Peyer's patch (tissue), 4 donors: ENCODE results near the gene LRRK1. TPM values are rescaled to one million over a fixed set of nuclear protein-coding genes. Genes with fewer than 3 reads are reported as not detected.

Experiments
- DNase-seq, 3 donors: peaks; one replicate each; pipeline ENCODE4 v3.0.0-alpha.2; 2017 to 2019
- H3K27ac ChIP-seq, 4 donors: fragments of 200-600 bp; sonication (generic); one replicate each; pipeline ENCODE4 v1.5.1; 2016 to 2019
- H3K27me3 ChIP-seq, 2 donors: fragments of 200-600 bp; sonication (generic); one replicate each; pipeline ENCODE4 v1.5.1; 2019
- H3K36me3 ChIP-seq, 3 donors: fragments of 200-600 bp; sonication (generic); one replicate each; pipeline ENCODE4 v1.5.1; 2016 to 2019
- H3K4me1 ChIP-seq, 4 donors: fragments of 200-600 bp; sonication (generic); one replicate each; pipeline ENCODE4 v1.5.1; 2016 to 2019
- H3K4me3 ChIP-seq, 4 donors: fragments of 200-600 bp; sonication (generic); 1 replicate in 3 of 4; 2 replicates in 1 of 4; pipeline ENCODE4 v1.5.1; 2016 to 2019; ENCODE audit warnings: mild to moderate bottlenecking in 1 of 4
- H3K9me3 ChIP-seq, 4 donors: fragments of 200-600 bp; sonication (generic); one replicate each; pipeline ENCODE4 v1.5.1; 2016 to 2019; ENCODE audit warnings: mild to moderate bottlenecking in 1 of 4
- POLR2A ChIP-seq, 2 donors: fragments of 450-650 bp; IDR thresholded peaks; one replicate each; pipeline ENCODE4 v1.5.1; 2017; ENCODE audit warnings: antibody characterized with exemption in 2 of 2, mild to moderate bottlenecking in 2 of 2, moderate library complexity in 2 of 2
- total RNA-seq, 4 donors: library from RNA; depleted of rRNA; stranded (reverse); fragments of >200 nt; gene quantifications; one replicate each; pipeline ENCODE4 v1.1.0, GENCODE V29; 2016
- TF ChIP-seq, protein P1 (sequence below), 6 experiments: fragments of 450-650 bp in 4 of 6; fragments of 200-600 bp in 2 of 6; sonication (generic) in 1 of 6; IDR thresholded peaks; one replicate each; pipeline ENCODE4 v1.5.1; 2017 to 2019; ENCODE audit warnings: antibody characterized with exemption in 6 of 6, mild to moderate bottlenecking in 3 of 6, moderate library complexity in 1 of 6

LRRK1 gene
- total RNA-seq, 4 donors from 2014 or later, result 49.2 to 66.0 (median 55.5) TPM

DNA sequence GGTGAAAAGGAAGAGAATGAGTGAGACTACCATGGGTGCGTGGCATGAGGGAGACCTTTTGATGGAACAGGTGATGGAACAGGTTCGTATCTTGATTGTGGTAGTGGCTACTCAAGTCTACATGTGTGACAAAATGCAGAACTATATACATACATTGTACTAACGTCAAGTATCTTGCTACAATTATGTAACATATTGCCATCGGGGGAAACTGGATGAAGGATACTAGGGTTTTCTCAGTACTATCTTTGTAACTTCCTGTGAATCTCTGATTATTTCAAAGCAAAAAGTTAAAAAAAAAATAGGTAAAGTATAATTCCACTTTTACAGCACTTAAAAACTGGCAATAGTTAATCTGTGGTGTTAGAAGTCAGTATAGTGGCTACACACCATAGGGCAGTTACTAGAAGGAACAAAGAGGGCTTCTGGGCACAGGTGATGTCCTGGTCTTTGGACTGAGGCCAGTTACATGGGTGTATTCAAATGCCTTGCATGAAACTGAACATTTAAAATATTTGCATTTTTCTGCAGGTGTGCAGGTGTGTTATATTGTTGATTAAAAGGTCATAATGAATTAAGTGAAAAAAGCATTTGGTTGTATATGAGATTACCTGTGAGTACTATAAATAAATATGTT, 61.4 kb downstream of the LRRK1 start:
- H3K27ac ChIP-seq, result no peak overlapping the region
- no peak for DNase-seq
- TF ChIP-seq POLR2A (IDR thresholded peaks at IDR 0.05), result no peak
- TF ChIP-seq, protein P1, sequence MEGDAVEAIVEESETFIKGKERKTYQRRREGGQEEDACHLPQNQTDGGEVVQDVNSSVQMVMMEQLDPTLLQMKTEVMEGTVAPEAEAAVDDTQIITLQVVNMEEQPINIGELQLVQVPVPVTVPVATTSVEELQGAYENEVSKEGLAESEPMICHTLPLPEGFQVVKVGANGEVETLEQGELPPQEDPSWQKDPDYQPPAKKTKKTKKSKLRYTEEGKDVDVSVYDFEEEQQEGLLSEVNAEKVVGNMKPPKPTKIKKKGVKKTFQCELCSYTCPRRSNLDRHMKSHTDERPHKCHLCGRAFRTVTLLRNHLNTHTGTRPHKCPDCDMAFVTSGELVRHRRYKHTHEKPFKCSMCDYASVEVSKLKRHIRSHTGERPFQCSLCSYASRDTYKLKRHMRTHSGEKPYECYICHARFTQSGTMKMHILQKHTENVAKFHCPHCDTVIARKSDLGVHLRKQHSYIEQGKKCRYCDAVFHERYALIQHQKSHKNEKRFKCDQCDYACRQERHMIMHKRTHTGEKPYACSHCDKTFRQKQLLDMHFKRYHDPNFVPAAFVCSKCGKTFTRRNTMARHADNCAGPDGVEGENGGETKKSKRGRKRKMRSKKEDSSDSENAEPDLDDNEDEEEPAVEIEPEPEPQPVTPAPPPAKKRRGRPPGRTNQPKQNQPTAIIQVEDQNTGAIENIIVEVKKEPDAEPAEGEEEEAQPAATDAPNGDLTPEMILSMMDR (IDR thresholded peaks at IDR 0.05), result no peak
- H3K27me3 ChIP-seq, result no peaks in the 10 kb centered on the region
- no peak overlapping the region for H3K4me3 ChIP-seq
- no peaks in the 10 kb centered on the region for H3K9me3 ChIP-seq
- H3K4me1 ChIP-seq, result peaks cover 0 to 2% (median 0%) of the 10 kb centered on the region in 4 donors
- H3K36me3 ChIP-seq, result no peaks in the 10 kb centered on the region

DNA sequence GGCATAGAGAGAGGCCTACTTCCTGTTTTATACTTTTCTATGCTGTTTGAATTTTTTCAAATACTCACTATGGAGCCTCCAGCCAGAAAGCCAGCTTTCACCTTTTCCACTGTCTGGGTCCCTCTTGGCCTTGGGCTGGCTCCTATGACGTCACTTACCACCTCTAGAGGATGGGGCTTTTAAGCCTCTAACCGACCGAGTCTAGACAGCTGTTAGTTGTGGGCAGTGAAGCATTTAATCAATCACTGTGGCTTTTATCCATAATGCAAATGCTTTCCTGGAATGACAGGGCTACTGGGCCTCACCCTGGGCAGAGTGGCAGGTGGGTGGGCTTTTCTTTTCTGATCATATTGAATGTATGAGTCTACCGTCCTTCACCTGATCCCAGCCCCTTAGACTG, 61.9 kb downstream of the LRRK1 start:
- H3K9me3 ChIP-seq, result no peaks in the 10 kb centered on the region
- H3K27ac ChIP-seq, result no peak overlapping the region
- peaks cover 0 to 6% (median 0%) of the 10 kb centered on the region in 4 donors for H3K4me1 ChIP-seq
- H3K27me3 ChIP-seq, result no peaks in the 10 kb centered on the region
- no peak overlapping the region for H3K4me3 ChIP-seq
- no peaks in the 10 kb centered on the region for H3K36me3 ChIP-seq
- no peak for DNase-seq
- TF ChIP-seq, protein P1 (IDR thresholded peaks at IDR 0.05), result no peak
- TF ChIP-seq POLR2A (IDR thresholded peaks at IDR 0.05), result no peak

DNA sequence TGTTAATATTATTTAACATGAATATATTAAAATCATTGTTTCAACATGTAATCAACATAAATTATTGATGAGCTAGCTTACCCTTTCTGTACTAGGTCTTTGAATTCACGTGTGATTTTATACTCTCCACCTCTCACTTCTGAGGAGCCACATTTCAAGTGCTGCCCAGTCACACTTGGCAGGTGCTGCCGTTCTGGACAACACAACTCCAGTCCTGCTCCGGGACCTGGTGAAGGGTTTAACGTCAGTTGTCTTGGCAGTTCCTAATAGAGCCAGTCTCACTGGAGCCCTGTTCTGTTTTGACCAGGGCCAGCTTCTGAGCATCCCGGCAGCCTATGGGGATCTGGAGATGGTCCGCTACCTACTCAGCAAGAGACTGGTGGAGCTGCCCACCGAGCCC, 64.1 kb downstream of the LRRK1 start:
- TF ChIP-seq, protein P1 (IDR thresholded peaks at IDR 0.05), result no peak
- no peak for TF ChIP-seq POLR2A (IDR thresholded peaks at IDR 0.05)
- H3K27me3 ChIP-seq, result no peaks in the 10 kb centered on the region

DNA sequence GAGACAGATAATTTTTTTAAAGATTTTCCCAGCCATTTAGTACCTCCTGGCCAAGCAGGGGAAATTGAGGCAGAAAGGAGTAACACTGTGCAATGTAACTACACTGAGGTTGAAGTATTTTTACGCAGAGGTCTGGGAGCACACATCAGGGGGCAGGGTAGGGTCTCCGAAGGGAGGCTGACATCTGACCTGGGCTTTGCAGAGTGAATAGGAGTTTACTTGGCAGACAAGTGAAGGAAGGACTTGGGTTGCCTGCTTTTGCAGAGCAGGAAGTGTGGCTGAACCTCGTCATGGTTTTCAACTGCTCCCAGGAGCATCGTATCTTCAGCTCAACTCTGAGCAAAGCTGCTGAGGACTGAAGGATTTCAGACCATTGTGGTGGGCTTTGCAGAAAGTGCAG, 66.2 kb downstream of the LRRK1 start:
- H3K4me3 ChIP-seq, result no peak overlapping the region
- H3K27ac ChIP-seq, result peak overlapping the region in 2 of 4 donors; percentile 79
- no peaks in the 10 kb centered on the region for H3K36me3 ChIP-seq
- no peaks in the 10 kb centered on the region for H3K9me3 ChIP-seq
- TF ChIP-seq POLR2A (IDR thresholded peaks at IDR 0.05), result no peak
- TF ChIP-seq, protein P1 (IDR thresholded peaks at IDR 0.05), result no peak
- H3K27me3 ChIP-seq, result no peaks in the 10 kb centered on the region
- H3K4me1 ChIP-seq, result peaks cover 0 to 11% (median 0%) of the 10 kb centered on the region in 4 donors
- no peak for DNase-seq

More for the DNA sequence above, 64.1 kb downstream of the LRRK1 start:
- Histone ChIP-seq H3K36me3 (no peaks in the 10 kb centered on the region), H3K27ac (no peak overlapping the region), H3K9me3 (no peaks in the 10 kb centered on the region), H3K4me1 (peaks cover 0 to 11% (median 0%) of the 10 kb centered on the region in 4 donors), H3K4me3 (no peak overlapping the region)
- no peak for DNase-seq

DNA sequence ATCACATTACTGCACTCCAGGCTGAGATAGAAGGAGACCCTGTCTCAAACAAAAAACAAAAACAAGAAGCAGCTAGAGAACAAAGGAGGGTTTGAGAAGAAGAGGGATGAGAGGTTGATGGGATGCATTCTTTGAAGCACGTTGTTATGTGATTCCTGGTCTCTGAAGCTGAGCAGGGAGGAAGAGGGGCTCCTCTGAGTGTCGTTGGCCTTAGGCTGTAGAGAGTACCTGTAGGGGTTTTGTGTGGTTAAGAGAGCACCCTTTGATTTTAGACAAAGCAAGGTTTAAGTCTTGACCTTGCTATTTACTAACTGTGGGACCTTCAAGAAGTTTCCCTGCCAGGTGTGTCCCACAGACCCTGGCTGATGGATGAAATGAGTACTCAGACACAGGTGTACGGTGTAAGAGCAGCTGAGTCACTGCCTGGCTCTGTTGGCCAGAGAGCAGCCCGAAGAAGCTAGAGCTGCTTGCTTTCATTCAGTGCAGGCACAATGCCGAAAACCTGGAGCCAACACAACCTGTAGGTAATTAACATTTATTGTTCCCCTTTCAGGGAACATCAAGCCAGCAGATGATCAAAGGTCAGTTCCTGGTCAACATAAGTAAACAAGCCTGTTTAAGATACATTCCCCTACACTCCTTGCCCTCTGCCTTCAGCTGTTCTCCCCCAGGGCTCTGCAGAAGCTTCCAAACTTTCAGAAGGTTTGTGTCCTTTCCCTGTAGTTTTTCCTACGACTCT, 67.2 kb downstream of the LRRK1 start:
- DNase-seq, result peak in 2 of 3 donors; percentile 70 to 83
- no peak overlapping the region for H3K4me3 ChIP-seq
- no peaks in the 10 kb centered on the region for H3K9me3 ChIP-seq
- peak overlapping the region in 3 of 4 donors; percentile 54 to 79 (median 79) for H3K27ac ChIP-seq
- H3K36me3 ChIP-seq, result no peaks in the 10 kb centered on the region
- peaks cover 0 to 11% (median 0%) of the 10 kb centered on the region in 4 donors for H3K4me1 ChIP-seq
- peak in 1 of 2 donors; percentile 38 for TF ChIP-seq POLR2A (IDR thresholded peaks at IDR 0.05)
- TF ChIP-seq, protein P1 (IDR thresholded peaks at IDR 0.05), result no peak
- no peaks in the 10 kb centered on the region for H3K27me3 ChIP-seq
